Left lung (tissue), 10 donors: ENCODE results near the gene SIPA1L3. TPM values are rescaled to one million over a fixed set of nuclear protein-coding genes. Genes with fewer than 3 reads are reported as not detected.

ENCODE experiments used
- ATAC-seq: fragments of 200-7000 bp; cut with Tn5 transposase; one replicate; pipeline ENCODE4 v1.9.1; 2020; ENCODE audit warnings: moderate library complexity
- DNase-seq, 4 donors: peaks; one replicate each; pipeline ENCODE4 v3.0.0-alpha.2; 2013 to 2020
- H3K27ac ChIP-seq, 2 donors: fragments of 200-600 bp; sonication (generic) in 1 of 2; one replicate each; pipeline versions ENCODE4 v1.5.0 to v1.8.0; 2020 to 2021
- H3K27me3 ChIP-seq, 2 donors: fragments of 200-600 bp; sonication (generic) in 1 of 2; one replicate each; pipeline versions ENCODE4 v1.5.0 to v1.8.0; 2020 to 2021
- H3K36me3 ChIP-seq, 2 donors: fragments of 200-600 bp; sonication (generic) in 1 of 2; one replicate each; pipeline versions ENCODE4 v1.5.0 to v1.8.0; 2020 to 2021
- H3K4me1 ChIP-seq, 2 donors: fragments of 200-600 bp; one replicate each; pipeline ENCODE4 v1.8.0; 2021
- H3K4me3 ChIP-seq, 2 donors: fragments of 200-600 bp; sonication (generic) in 1 of 2; one replicate each; pipeline versions ENCODE4 v1.5.0 to v1.8.0; 2020 to 2021; ENCODE audit warnings: mild to moderate bottlenecking in 1 of 2
- H3K9me3 ChIP-seq, 2 donors: fragments of 200-600 bp; sonication (generic) in 1 of 2; one replicate each; pipeline versions ENCODE4 v1.5.0 to v1.8.0; 2020 to 2021
- intact Hi-C, 2 donors: fragments of 100-400 bp; cut with DNase I; formaldehyde crosslinking; loops; one replicate each; pipeline versions ENCODE4 v1.11.2 to v1.14.2; 2022
- polyA plus RNA-seq, 6 donors: library from polyadenylated mRNA; unstranded; fragments of 120-200 nt; gene quantifications; one replicate each; pipeline ENCODE4 v1.2.1, GENCODE V29; 2013; ENCODE audit not compliant: insufficient read length in 6 of 6
- total RNA-seq, 2 donors: library from RNA; stranded (reverse); fragmentation: NEBNext Ultra II Directional; extraction: Animal tissue kit (Norgen Biotek cat#: 25700); gene quantifications; one replicate each; pipeline ENCODE4 v1.2.1, GENCODE V29; 2021
- TF ChIP-seq, protein P1 (sequence below), 2 donors: fragments of 200-600 bp; sonication (generic) in 1 of 2; IDR thresholded peaks; one replicate each; pipeline versions ENCODE4 v1.5.0 to v1.8.0; 2021; ENCODE audit warnings: antibody characterized with exemption in 2 of 2
- donor health status: DM: no; HTN: yes; CAD: no.
- donor health status: DM: no; HTN: no; CAD: no.

SIPA1L3 gene
- total and polyA plus RNA-seq, 8 donors: 22.7 to 59.0 (median 27.4) TPM

DNA sequence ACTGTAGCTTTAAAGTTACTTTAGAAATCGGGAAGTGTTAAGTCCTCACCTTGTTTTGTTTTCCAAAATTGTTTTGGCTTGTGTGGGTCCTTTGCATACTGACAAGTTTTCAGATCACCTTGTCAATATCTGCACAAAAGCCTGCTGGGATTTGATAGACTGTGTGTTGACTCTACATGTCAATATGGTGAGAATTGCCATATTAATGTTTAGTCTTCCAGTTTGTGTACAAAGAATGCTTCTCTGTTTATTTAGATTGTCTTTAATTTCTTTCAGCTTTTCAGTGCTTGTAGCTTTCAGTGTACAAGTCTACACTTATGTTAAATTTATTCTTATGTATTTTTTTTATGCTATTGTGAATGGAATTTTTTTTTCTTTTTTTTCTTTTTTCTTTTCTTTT is 50.2 kb downstream of the SIPA1L3 start:
- Histone ChIP-seq H3K4me1 (no peaks in the 10 kb centered on the region), H3K9me3 (peaks cover 0 to 2% of the 10 kb centered on the region in 2 donors), H3K36me3 (no peaks in the 10 kb centered on the region), H3K27me3 (no peaks in the 10 kb centered on the region), H3K27ac (no peak overlapping the region), H3K4me3 (no peak overlapping the region)
- DNase-seq (no peak), ATAC-seq (no peak)
- TF ChIP-seq, protein P1, sequence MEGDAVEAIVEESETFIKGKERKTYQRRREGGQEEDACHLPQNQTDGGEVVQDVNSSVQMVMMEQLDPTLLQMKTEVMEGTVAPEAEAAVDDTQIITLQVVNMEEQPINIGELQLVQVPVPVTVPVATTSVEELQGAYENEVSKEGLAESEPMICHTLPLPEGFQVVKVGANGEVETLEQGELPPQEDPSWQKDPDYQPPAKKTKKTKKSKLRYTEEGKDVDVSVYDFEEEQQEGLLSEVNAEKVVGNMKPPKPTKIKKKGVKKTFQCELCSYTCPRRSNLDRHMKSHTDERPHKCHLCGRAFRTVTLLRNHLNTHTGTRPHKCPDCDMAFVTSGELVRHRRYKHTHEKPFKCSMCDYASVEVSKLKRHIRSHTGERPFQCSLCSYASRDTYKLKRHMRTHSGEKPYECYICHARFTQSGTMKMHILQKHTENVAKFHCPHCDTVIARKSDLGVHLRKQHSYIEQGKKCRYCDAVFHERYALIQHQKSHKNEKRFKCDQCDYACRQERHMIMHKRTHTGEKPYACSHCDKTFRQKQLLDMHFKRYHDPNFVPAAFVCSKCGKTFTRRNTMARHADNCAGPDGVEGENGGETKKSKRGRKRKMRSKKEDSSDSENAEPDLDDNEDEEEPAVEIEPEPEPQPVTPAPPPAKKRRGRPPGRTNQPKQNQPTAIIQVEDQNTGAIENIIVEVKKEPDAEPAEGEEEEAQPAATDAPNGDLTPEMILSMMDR (IDR thresholded peaks at IDR 0.05): no peak
- intact Hi-C loops: no loop called here

DNA sequence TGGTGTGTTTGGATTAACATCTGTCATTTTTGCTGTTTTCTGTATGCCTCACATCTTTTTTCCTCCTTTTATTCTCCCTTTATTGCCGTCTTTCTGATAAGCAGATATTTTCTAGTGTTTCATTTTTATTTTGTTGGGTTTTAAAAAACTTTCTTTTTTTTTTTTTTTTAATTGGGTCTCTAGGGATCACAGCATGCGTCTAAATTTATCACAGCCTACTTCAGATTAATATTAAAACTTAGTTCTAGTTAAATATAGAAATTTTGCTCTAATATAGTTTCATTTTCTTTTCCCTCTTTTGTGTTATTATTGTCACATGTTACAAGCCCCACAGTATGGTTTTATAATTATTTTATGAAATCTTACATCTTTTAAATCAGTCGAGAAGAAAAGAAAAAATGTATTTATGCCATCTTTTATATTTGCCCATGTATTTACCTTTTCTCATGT is 52.7 kb downstream of the SIPA1L3 start:
- no peak overlapping the region for H3K27ac ChIP-seq
- intact Hi-C loops: no loop called here
- TF ChIP-seq, protein P1 (IDR thresholded peaks at IDR 0.05): no peak

DNA sequence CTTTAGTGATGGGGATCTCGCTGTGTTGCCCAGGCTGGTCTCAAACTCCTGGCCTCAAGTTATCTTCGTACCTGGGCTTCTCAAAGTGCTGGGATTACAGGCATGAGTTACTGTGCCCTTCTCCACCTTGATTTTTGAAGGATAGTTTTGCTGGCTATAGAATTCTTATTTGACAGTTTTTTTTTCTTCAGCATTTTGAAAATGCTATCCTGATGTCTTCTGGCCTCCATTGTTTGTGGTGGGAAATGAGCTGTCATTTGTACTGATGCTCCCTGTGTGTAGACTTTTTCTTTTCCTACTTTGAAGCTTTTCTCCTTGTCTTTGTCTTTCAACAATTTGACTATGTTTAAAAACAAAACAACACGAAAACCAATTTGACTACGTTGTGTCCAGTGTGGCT is 54.2 kb downstream of the SIPA1L3 start:
- intact Hi-C loops: no loop called here

More for the DNA sequence above, 52.7 kb downstream of the SIPA1L3 start:
- ATAC-seq: no peak
- Histone ChIP-seq H3K9me3 (peaks cover 0 to 2% of the 10 kb centered on the region in 2 donors), H3K27me3 (no peaks in the 10 kb centered on the region), H3K4me1 (peaks cover 0 to 7% of the 10 kb centered on the region in 2 donors), H3K4me3 (no peak overlapping the region), H3K36me3 (no peaks in the 10 kb centered on the region)
- DNase-seq: no peak

DNA sequence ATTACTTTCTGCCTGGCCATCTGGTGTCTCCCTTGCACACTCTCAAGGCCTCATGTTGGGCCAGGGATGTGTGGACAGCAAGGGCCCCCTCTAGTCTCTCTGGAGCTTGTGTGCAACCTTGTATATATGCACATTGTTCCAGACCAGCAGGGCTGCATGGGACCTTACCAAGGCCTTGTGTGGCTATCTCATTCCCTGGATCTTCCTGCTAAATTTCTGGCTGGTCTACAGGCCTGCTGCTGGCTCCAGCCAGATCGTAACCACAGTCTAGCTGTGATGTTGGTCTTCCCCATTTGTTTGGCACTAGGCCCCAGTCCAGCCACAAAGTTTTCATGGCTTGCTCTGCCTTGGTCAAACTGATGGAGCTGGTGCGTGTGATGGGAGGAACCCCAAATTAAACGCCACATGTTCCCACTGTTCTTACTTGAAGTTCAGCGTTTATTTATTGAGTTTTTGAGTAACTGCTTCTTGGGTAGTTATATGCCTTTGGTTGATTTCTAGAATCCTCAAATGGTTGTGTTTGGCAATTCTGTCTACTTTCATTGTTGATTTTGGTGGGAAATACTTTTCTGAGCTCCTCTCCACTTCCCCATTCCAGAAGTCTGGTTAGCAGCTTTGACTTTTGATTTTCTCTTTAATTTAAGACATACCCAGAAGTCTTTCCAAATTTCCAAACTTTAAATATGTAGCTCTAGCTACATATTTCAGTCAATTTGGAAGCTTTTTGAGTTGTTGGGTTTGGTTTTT is 56.4 kb downstream of the SIPA1L3 start:
- Histone ChIP-seq H3K36me3 (no peaks in the 10 kb centered on the region), H3K4me1 (peaks cover 0 to 7% of the 10 kb centered on the region in 2 donors), H3K9me3 (peaks cover 0 to 2% of the 10 kb centered on the region in 2 donors), H3K27ac (peak overlapping the region in 1 of 2 donors; percentile 15), H3K27me3 (no peaks in the 10 kb centered on the region), H3K4me3 (no peak overlapping the region)
- ATAC-seq (peak; percentile 52), DNase-seq (peak in 1 of 4 donors; percentile 41)
- TF ChIP-seq, protein P1 (IDR thresholded peaks at IDR 0.05): no peak
- intact Hi-C loops: no loop called here

More for the DNA sequence above, 54.2 kb downstream of the SIPA1L3 start:
- no peaks in the 10 kb centered on the region for H3K36me3 ChIP-seq
- no peak overlapping the region for H3K4me3 ChIP-seq
- TF ChIP-seq, protein P1 (IDR thresholded peaks at IDR 0.05): no peak
- no peak overlapping the region for H3K27ac ChIP-seq
- no peaks in the 10 kb centered on the region for H3K27me3 ChIP-seq
- peaks cover 0 to 2% of the 10 kb centered on the region in 2 donors for H3K9me3 ChIP-seq
- no peak for DNase-seq
- peaks cover 0 to 7% of the 10 kb centered on the region in 2 donors for H3K4me1 ChIP-seq
- no peak for ATAC-seq

DNA sequence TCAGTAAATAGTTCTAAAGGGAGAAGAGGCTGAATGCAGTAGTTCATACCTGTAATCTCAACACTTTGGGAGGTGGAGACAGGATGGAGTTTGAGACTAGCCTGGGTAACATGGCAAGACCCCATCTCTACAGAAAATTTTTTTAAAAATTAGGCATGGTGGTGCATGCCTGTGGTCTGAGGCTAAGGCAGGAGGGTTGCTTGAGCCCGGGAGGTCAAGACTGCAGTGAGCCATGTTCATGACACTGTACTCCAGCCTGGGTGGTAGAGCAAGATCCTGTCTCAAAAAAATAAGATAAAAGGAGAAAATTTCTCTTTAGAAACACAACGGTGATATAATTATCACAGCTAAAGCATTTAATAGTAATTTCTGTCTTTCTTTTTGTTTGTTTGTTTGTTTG is 57.1 kb downstream of the SIPA1L3 start:
- Histone ChIP-seq H3K9me3 (peaks cover 0 to 2% of the 10 kb centered on the region in 2 donors), H3K27me3 (no peaks in the 10 kb centered on the region), H3K4me3 (no peak overlapping the region), H3K36me3 (no peaks in the 10 kb centered on the region), H3K27ac (no peak overlapping the region), H3K4me1 (peaks cover 0 to 7% of the 10 kb centered on the region in 2 donors)
- TF ChIP-seq, protein P1 (IDR thresholded peaks at IDR 0.05): no peak
- DNase-seq (no peak), ATAC-seq (no peak)
- intact Hi-C loops: no loop called here
